Pons (tissue), 1 donor: ENCODE data around the gene UGDH.

Source experiments
- DNase-seq: peaks from one replicate; pipeline ENCODE4 v3.0.0-alpha.2; 2016; ENCODE audit warnings: low spot score

Gene UGDH

GRCh38 chr4:39452860-39453587 is 74.2 kb downstream of the UGDH start:
- no peak for DNase-seq

GRCh38 chr4:39452153-39452859 is 74.9 kb downstream of the UGDH start:
- DNase-seq = no peak

- DNase-seq = no peak
Observed at GRCh38 chr4:39451423-39452023, 75.7 kb downstream of the UGDH start.

GRCh38 chr4:39450618-39451017 is 76.6 kb downstream of the UGDH start:
- DNase-seq = no peak
